HG03135 (cell line): ENCODE results near the gene TMEM132D.
"Not testable (repeated sequence)": the region's sequence is repeated elsewhere in the genome, so short reads cannot be mapped to it uniquely, and the experiment has no call there.

ENCODE experiments used
- ATAC-seq: cut with Tn5 transposase; IDR thresholded peaks from one replicate; pipeline ENCODE4 v1.9.1; 2021; ENCODE audit warnings: mild to moderate bottlenecking, moderate library complexity; ENCODE audit not compliant: unreplicated experiment

Gene TMEM132D

DNA sequence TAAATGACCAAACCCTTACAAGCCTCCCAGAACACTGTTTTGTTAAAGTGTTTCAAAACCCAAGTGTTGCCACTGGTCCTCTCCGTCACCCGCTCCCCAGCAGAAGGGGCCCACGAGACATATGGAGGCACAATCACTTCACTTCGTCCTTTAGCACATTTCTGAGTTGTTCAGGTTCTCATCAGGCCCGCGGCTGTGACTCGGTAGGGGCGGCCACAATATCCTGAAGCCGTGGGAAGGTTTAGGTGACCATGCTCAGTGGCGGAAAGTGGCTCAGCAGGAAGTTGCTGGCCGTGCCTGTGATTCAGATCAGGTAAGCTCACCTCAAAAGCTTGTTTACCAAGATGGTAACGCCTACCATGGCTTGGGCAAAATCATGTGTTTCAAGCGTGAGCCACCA, 823.0 kb downstream of the TMEM132D start:
- ATAC-seq, result no peak

- ATAC-seq, result no peak
These were observed 823.4 kb downstream of the TMEM132D start for GRCh38 chr12:129080391-129080790.

DNA sequence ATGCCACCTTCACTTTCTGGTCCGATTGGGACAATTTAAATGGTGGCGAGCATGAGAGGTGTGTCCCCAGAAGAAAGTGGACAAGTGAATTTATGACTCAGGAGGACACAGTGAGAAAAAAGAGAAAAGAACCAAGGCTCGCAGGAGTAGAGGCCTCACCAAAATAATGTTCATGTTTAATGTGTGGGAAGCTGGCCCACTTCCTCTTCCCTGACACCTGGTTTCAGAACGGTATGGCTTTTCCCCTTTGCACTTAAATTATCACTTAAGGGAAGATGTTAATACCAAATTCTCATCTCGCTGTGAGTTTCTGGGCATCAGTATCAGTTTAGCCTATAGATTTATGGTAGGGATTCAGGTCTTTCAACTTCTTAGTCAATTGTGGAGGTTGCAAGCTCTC, 824.1 kb downstream of the TMEM132D start:
- ATAC-seq, result no peak

GRCh38 chr12:129076441-129077320, 827.1 kb downstream of the TMEM132D start:
- no peak for ATAC-seq

- no peak for ATAC-seq
These were observed 828.2 kb downstream of the TMEM132D start for GRCh38 chr12:129075460-129076208.

DNA sequence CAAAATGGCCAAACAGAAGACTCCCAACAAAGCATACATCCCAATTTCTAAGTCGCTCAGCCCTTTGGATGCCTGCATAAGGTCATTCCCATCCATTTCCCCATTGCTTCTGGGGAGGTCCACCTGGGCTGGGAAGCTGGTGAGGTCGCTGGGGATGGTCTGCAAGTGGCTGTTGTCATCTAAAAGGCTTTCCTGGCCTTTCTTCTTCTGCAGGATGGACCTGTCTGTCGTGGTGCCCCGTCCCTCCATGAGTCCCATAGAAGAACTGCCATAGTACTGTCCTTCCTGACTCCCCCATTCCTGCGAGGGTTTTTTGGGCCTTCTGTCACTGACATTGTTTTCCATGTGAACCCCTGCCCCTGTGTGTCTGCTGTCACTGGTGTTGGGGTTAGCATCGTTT, 829.4 kb downstream of the TMEM132D start:
- no peak for ATAC-seq

GRCh38 chr12:129073157-129073915, 830.5 kb downstream of the TMEM132D start:
- no peak for ATAC-seq

GRCh38 chr12:129071362-129071761, 832.5 kb downstream of the TMEM132D start:
- ATAC-seq, result no peak

DNA sequence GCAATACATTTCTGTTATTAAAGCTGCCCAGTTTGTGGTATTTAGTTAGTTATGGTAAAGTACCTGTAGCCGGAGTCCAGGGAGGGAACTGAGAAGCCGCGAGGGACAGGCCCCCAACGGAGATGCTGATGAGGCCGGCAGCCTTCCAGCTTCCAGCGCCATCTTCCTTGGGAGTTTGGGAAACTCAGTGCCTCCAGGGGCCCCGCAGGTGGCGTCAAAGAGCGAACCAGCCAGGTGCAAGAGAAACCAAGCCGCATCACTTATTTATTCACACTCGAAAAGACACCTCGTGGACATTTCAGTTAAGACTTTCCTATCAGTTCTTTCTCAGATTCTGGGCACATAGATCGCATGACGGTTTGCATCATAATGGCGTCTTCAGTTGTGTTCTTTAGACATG, 833.9 kb downstream of the TMEM132D start:
- ATAC-seq, result no peak

DNA sequence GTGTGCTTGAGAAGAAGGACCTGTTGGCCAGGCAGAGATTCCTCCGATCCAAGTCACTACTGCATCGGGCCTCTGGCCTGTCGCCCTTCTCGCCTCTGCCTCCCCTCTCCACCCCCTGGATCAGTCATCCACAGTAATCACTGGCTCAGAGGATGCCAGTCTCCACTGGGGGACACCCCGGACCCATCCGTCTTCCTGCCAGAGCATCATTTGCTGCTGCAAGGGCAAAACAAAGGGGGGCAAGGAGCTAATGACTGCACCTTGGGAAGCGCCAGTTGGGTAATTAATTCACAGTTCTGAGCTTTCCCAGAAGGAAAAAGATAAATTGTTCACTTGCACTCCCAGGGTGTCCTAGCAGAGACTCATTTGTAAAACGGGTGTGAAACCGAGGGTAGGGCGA, 835.1 kb downstream of the TMEM132D start:
- ATAC-seq, result no peak

DNA sequence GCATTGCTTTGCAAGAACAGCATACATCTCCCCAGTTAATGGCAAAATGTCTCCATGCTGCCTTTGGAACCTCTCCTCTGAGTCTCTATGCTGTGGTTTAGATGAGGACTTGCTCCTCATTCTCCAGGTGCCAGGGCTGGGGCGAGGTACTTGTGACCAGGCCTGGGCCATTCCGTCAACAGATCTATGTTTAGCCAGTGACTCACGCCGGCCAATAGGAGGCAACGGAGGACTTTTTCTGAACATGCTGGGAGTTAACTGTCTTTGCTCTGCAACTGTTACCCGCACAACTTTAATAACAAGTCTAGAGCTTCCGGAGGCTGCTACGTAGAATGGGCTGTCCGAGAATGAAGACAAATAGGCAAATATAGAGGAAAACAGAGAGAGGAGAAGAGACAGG, 836.3 kb downstream of the TMEM132D start:
- ATAC-seq, result no peak

- ATAC-seq, result no peak
These were observed 839.5 kb downstream of the TMEM132D start for GRCh38 chr12:129064209-129064855.

GRCh38 chr12:129063600-129063999, 840.2 kb downstream of the TMEM132D start:
- no peak for ATAC-seq

DNA sequence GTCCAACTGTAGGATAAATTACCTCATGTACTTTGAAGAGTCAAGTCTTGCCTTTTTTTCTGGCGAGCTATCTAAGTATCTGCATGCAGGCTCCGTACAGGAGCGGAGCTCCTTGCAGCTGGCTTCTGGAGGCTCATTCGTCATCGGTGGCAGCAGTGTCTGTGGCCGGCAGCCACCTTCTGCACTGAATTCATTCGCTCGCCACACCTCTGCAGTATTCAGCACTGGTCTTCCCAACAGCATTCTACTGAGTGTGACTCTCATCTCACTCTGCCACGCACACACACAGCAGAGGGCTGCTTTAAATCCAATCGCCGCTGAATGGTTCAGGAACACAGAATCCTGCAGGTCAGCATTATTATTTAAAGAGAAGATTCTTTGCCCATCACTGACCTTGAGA, 850.6 kb downstream of the TMEM132D start:
- ATAC-seq, result no peak

DNA sequence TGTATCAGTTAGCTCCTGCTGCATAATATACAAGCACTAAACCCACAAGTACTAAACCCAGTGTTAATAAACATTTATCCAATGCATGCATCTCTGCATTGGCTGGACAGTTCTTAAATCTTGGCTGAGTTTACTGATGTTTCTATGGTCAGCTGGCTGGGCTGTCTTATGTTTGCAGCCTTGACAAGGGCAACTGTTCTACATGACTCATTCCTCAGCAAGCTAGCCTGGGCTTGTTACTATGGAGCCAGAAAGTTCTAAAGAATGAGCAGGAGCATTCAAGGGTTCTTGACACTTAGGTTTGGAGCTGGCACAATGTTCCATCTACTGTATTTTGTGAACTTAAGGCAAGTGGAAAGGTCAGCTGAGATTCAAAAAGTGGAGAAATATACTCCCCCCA, 851.5 kb downstream of the TMEM132D start:
- no peak for ATAC-seq

DNA sequence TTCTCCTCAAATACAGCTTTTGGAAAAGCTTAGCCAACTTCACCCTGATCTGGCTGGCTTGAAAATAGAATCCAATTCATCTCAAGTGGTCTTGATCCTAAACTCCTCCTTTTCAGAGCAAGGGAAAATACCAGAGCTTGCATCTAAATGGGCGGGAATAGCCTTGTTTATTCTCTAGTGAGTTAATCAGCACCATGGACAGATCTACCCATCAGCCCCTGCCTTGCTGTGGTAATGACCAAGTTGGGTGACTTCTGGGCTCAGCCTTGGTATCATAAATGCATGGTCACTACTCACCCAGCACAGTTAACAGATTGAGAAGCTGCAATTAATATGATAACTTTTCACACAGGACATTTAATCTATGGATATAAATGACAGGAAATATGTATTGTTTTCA, 853.9 kb downstream of the TMEM132D start:
- ATAC-seq, result no peak

DNA sequence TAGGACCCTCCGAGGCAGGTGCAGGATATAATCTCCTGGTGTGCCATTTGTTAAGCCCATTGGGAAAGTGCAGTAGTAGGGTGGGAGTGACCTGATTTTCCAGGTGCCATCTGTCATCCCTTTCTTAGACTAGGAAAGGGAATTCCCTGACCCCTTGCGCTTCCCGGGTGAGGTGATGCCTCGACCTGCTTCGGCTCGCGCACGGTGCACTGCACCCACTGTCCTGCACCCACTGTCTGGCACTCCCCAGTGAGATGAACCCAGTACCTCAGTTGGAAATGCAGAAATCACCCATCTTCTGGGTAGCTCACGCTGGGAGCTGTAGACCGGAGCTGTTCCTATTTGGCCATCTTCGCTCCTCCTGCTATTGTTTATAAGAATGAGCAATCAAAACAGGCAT, 860.5 kb downstream of the TMEM132D start:
- ATAC-seq, result not testable (repeated sequence)

DNA sequence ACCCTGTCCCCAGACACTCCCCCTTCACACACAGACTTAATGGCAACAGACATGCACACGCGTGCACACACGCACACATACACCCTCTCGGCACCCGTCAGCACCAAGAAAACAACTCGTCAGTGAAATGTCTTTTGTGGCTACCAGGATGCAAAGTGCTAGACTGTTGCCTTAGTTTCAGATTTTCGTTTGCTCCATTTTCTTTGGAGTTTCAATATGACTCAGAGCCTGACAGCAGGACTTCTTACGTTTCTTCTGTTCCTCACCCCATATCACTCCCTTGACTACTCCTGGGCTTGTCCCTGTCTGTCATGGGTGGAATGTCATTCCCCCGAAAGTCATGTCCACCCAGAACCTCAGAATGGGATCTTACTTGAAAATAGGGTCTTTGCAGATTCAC, 867.7 kb downstream of the TMEM132D start:
- no peak for ATAC-seq

- no peak for ATAC-seq
These were observed 869.1 kb downstream of the TMEM132D start for GRCh38 chr12:129034558-129035289.

GRCh38 chr12:129028844-129029243, 875.0 kb downstream of the TMEM132D start:
- ATAC-seq, result no peak
